HG03469 (cell line): ENCODE data around the gene CLEC16A.

Experiments used
- ATAC-seq: cut with Tn5 transposase; IDR thresholded peaks from one replicate; pipeline ENCODE4 v1.9.1; 2021; ENCODE audit warnings: mild to moderate bottlenecking, moderate library complexity, moderate number of reproducible peaks; ENCODE audit not compliant: unreplicated experiment

The CLEC16A gene

GRCh38 chr16:11165894-11166665 is 221.7 kb downstream of the CLEC16A start:
- ATAC-seq: no peak

GRCh38 chr16:11167581-11167980 is 223.2 kb downstream of the CLEC16A start:
- no peak for ATAC-seq

- ATAC-seq: no peak
These were observed 224.2 kb downstream of the CLEC16A start for GRCh38 chr16:11168386-11169051.

GRCh38 chr16:11169641-11170040 is 225.3 kb downstream of the CLEC16A start:
- no peak for ATAC-seq

GRCh38 chr16:11170201-11170600 is 225.8 kb downstream of the CLEC16A start:
- no peak for ATAC-seq

GRCh38 chr16:11170696-11171447 is 226.5 kb downstream of the CLEC16A start:
- no peak for ATAC-seq

GRCh38 chr16:11171448-11171709 is 227.0 kb downstream of the CLEC16A start:
- no peak for ATAC-seq

- no peak for ATAC-seq
These were observed 227.5 kb downstream of the CLEC16A start for GRCh38 chr16:11171757-11172299.

GRCh38 chr16:11173426-11173825 is 229.1 kb downstream of the CLEC16A start:
- no peak for ATAC-seq

GRCh38 chr16:11174141-11174540 is 229.8 kb downstream of the CLEC16A start:
- ATAC-seq: no peak

GRCh38 chr16:11175106-11175786 is 230.9 kb downstream of the CLEC16A start:
- ATAC-seq: no peak

- peak; percentile 51 for ATAC-seq
These were observed 231.5 kb downstream of the CLEC16A start for GRCh38 chr16:11175787-11176341.

GRCh38 chr16:11177578-11178160 is 233.3 kb downstream of the CLEC16A start:
- ATAC-seq: no peak

GRCh38 chr16:11178424-11178823 is 234.1 kb downstream of the CLEC16A start:
- no peak for ATAC-seq

- no peak for ATAC-seq
These were observed 235.2 kb downstream of the CLEC16A start for GRCh38 chr16:11179574-11179973.

GRCh38 chr16:11180489-11180888 is 236.1 kb downstream of the CLEC16A start:
- ATAC-seq: no peak

- ATAC-seq: no peak
These were observed 237.0 kb downstream of the CLEC16A start for GRCh38 chr16:11181242-11181898.

- ATAC-seq: no peak
These were observed 237.5 kb downstream of the CLEC16A start for GRCh38 chr16:11181899-11182279.

- no peak for ATAC-seq
These were observed 238.0 kb downstream of the CLEC16A start for GRCh38 chr16:11182411-11182810.
